GM13977 (cell line): ENCODE data around the gene SPAG8.

Experiments used
- DNase-seq: peaks from one replicate; pipeline ENCODE4 v3.0.0; 2012; ENCODE audit warnings: low spot score
- in situ Hi-C: fragments of 300-500 bp; cut with MboI; formaldehyde crosslinking; loops from one replicate; pipeline ENCODE4 v1.12.0; 2022; ENCODE audit warnings: low sequenced_read_pairs, low pct_unique_long_range_greater_than_20kb, mixed read lengths, inconsistent platforms; ENCODE audit not compliant: unreplicated experiment
- TF ChIP-seq, protein P1 (sequence below): IDR thresholded peaks from 2 replicates; pipeline ENCODE4 v1.5.1; 2012; ENCODE audit warnings: mild to moderate bottlenecking, control low read depth; ENCODE audit not compliant: insufficient read depth; ENCODE audit errors: extremely low read depth, missing control alignments

Gene SPAG8

DNA sequence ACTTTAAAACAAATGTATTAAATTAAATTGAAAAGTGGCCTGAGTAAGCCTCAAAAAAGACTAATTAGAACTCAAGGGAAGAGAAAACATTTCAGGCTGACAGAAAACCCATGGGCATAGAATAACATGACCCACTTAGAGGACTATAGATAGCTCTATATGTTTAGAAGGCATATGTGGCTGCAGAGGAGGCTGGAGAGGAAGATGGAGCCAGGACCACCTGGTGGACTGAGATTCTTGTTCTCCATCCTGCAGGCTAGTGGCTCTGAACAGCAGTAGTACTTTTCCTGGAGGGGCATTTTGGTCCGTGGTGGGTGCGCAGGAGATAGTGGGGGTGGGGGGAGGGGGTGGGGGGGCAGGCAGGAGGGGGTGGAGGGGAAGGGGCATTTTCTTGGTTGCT is 31.0 kb downstream of the SPAG8 start:
- TF ChIP-seq, protein P1, sequence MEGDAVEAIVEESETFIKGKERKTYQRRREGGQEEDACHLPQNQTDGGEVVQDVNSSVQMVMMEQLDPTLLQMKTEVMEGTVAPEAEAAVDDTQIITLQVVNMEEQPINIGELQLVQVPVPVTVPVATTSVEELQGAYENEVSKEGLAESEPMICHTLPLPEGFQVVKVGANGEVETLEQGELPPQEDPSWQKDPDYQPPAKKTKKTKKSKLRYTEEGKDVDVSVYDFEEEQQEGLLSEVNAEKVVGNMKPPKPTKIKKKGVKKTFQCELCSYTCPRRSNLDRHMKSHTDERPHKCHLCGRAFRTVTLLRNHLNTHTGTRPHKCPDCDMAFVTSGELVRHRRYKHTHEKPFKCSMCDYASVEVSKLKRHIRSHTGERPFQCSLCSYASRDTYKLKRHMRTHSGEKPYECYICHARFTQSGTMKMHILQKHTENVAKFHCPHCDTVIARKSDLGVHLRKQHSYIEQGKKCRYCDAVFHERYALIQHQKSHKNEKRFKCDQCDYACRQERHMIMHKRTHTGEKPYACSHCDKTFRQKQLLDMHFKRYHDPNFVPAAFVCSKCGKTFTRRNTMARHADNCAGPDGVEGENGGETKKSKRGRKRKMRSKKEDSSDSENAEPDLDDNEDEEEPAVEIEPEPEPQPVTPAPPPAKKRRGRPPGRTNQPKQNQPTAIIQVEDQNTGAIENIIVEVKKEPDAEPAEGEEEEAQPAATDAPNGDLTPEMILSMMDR = no peak
- DNase-seq = no peak
- in situ Hi-C loops = no loop called here

DNA sequence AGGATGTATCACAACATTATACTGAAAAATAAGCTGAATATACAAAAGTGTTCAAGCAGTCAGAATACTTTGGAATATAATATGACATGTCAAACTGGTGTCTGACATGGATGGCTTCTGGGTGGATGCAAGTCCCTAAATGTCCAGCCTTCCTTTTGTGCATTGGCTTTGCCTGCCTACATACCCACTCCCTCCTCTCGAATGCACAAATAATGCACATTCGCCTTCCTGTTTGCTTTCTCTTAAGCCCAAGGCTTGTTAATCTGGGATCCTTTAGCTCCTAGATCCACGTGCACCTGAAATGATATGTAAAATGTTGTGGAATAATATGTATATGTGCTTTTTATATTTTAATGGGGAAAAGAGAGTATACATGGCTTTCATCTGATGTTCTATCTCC is 33.6 kb downstream of the SPAG8 start:
- DNase-seq = no peak
- in situ Hi-C loops = no loop called here
- TF ChIP-seq, protein P1 = no peak

DNA sequence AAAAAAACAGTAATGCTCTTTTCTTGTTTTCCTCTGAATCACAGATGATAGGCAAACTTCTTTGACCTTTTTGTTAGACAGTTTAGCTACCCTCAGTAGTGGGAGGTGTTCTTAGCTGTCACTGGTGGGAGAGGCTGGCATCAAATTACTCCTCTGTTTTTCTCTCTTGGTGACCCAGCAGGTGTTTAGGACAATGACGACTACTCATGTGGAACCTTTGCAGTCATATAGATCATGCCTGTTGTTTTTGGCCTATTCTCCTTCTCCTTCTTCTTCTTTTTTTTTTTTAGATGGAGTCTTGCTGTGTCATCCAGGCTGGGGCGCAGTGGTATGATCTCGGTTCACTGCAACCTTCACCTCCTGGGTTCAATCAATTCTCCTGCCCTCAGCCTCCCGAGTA is 36.0 kb downstream of the SPAG8 start:
- in situ Hi-C loops = no loop called here
- DNase-seq = no peak
- TF ChIP-seq, protein P1 = no peak

DNA sequence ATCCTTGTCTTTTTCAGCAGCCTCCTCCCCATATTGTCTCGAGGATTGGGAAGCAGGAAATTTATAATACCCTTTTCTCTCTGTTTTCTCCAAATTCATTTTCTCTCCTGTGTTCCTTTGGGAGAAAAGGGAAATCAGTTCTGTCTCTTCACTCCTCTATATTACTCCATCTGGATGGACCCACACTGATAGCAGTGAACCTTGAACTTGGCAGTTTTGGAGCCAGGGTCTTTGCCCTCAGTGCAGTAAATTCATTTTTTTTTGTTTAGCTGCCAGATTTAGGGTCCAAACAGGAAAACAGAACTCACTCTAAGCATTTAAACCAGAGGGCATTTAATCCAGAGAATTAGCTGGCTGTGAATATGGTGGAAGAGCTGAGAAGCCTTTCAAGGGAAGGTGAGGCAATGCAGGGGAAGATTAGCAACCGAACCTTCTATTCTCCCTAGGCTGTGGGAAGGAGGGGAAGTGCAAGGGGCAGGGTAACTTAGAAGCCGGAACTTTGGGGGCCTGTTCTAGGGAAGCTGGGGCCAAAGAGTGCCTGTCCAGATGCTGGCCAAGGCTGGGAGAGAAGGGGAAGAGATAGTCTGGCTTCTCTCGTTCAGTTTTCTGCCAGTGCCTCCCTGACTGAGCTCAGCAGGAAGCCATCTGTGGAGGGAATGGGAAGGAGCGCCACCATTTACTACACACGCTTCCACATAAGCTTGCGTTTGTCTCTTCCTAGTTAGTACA is 37.0 kb downstream of the SPAG8 start:
- in situ Hi-C loops = no loop called here

DNA sequence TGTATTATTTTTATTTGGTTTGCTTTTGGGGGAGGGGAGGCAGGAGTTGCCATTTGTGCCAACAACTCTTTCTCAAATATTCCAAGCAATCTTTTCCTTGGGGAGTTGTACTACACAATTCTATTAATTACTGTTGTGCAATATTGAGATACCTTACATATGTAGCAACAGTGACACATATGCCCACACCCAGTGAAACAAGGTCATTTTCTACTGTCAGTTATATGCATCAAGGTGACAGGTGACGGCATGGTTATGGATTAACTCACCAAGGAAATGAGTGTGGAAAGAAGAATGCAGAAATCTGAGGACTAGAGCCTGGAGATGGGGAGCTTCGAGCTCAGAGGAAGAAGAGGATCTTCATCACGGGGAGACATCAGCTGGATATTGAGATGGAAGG is 40.1 kb downstream of the SPAG8 start:
- TF ChIP-seq, protein P1 = no peak

More for the DNA sequence above, 37.0 kb downstream of the SPAG8 start:
- no peak for DNase-seq
- TF ChIP-seq, protein P1 = no peak

DNA sequence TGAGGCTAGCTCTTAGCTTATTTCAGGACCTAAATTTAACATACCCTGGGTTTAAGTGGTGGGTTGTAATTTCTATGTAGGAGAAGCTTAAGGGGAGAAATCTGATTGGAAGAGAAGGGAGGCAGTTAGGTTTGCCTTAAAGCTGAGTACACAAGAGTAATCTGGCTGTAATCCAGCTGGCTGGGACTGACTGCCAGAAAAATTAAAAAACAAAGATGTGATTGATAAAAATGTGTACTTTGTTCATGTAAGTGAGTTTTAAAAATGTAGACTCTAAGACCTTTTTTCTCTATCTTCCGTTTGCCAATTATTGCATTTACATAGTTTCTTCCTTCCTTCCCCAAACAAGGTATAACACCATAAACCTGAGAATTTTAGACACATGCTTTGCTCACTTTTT is 40.5 kb downstream of the SPAG8 start:
- in situ Hi-C loops = no loop called here
- no peak for DNase-seq
- TF ChIP-seq, protein P1 = no peak

More for the DNA sequence above, 40.1 kb downstream of the SPAG8 start:
- DNase-seq = no peak
- in situ Hi-C loops = no loop called here
